HG03159 (cell line): ENCODE measurements around the gene CATSPER4.
A peak's percentile ranks its signal among the peaks of the same experiment; 100 is the strongest.
"Not testable (repeated sequence)": the region's sequence is repeated elsewhere in the genome, so short reads cannot be mapped to it uniquely, and the experiment has no call there.

Source experiments
- ATAC-seq: cut with Tn5 transposase; IDR thresholded peaks from one replicate; pipeline ENCODE4 v1.9.1; 2021; ENCODE audit warnings: mild to moderate bottlenecking, moderate library complexity; ENCODE audit not compliant: unreplicated experiment

CATSPER4 gene

GRCh38 chr1:26189331-26189730 is 1.1 kb upstream of the CATSPER4 start:
- ATAC-seq: no peak

GRCh38 chr1:26189751-26190275 is 589 bp upstream of the CATSPER4 start:
- ATAC-seq: no peak

- no peak for ATAC-seq
These were observed 1.3 kb downstream of the CATSPER4 start for GRCh38 chr1:26191739-26192138.

- ATAC-seq: no peak
These were observed 5.4 kb downstream of the CATSPER4 start for GRCh38 chr1:26195805-26196204.

GRCh38 chr1:26197301-26197700 is 6.9 kb downstream of the CATSPER4 start:
- no peak for ATAC-seq

GRCh38 chr1:26197813-26198212 is 7.4 kb downstream of the CATSPER4 start:
- no peak for ATAC-seq

GRCh38 chr1:26200413-26200812 is 10.0 kb downstream of the CATSPER4 start:
- no peak for ATAC-seq

- no peak for ATAC-seq
These were observed 13.4 kb downstream of the CATSPER4 start for GRCh38 chr1:26203642-26204318.

GRCh38 chr1:26210147-26210870 is 19.9 kb downstream of the CATSPER4 start:
- ATAC-seq: no peak

GRCh38 chr1:26212726-26213125 is 22.3 kb downstream of the CATSPER4 start:
- ATAC-seq: no peak

- no peak for ATAC-seq
These were observed 23.0 kb downstream of the CATSPER4 start for GRCh38 chr1:26213335-26213905.

- no peak for ATAC-seq
These were observed 24.8 kb downstream of the CATSPER4 start for GRCh38 chr1:26215246-26215645.

- ATAC-seq: no peak
These were observed 28.6 kb downstream of the CATSPER4 start for GRCh38 chr1:26218906-26219494.

- no peak for ATAC-seq
These were observed 30.0 kb downstream of the CATSPER4 start for GRCh38 chr1:26220199-26220912.

GRCh38 chr1:26221094-26221493 is 30.7 kb downstream of the CATSPER4 start:
- ATAC-seq: no peak

GRCh38 chr1:26224606-26225005 is 34.2 kb downstream of the CATSPER4 start:
- no peak for ATAC-seq

- ATAC-seq: no peak
These were observed 34.8 kb downstream of the CATSPER4 start for GRCh38 chr1:26225033-26225831.

GRCh38 chr1:26230682-26231081 is 40.3 kb downstream of the CATSPER4 start:
- not testable (repeated sequence) for ATAC-seq

- ATAC-seq: peak; percentile 88
These were observed 43.7 kb downstream of the CATSPER4 start, which contains the start of gene CEP85 for GRCh38 chr1:26233903-26234643. Gene CEP85, plus strand, starts transcription at chr1:26234200. Its CDS starts 5,584 bp downstream, at chr1:26239784.
